SJCRH30 (cell line): ENCODE measurements around the gene RAPGEF2. TPM values are rescaled to one million over a fixed set of nuclear protein-coding genes. Genes with fewer than 3 reads are reported as not detected.
A peak's percentile ranks its signal among the peaks of the same experiment; 100 is the strongest.
"Not testable (repeated sequence)": the region's sequence is repeated elsewhere in the genome, so short reads cannot be mapped to it uniquely, and the experiment has no call there.

Source experiments
- DNase-seq, 2 experiments: peaks; one replicate each; pipeline ENCODE4 v3.0.0-alpha.2; 2015 to 2020
- H3K27ac ChIP-seq: fragments of 250-450 bp; sonication (Bioruptor Pico); 2 replicates; pipeline ENCODE4 v1.5.1; 2020; ENCODE audit warnings: mild to moderate bottlenecking, moderate library complexity
- H3K27me3 ChIP-seq: fragments of 250-450 bp; sonication (Bioruptor Pico); 2 replicates; pipeline ENCODE4 v1.5.1; 2020; ENCODE audit warnings: mild to moderate bottlenecking, moderate library complexity
- H3K36me3 ChIP-seq: fragments of 250-450 bp; sonication (Bioruptor Pico); 2 replicates; pipeline ENCODE4 v1.5.1; 2020; ENCODE audit warnings: mild to moderate bottlenecking, moderate library complexity
- H3K4me1 ChIP-seq: fragments of 250-450 bp; sonication (Bioruptor Pico); 2 replicates; pipeline ENCODE4 v1.5.1; 2020; ENCODE audit warnings: mild to moderate bottlenecking, moderate library complexity
- H3K4me3 ChIP-seq: fragments of 250-450 bp; sonication (Bioruptor Pico); 2 replicates; pipeline ENCODE4 v1.5.1; 2020; ENCODE audit warnings: mild to moderate bottlenecking, moderate library complexity
- H3K9me3 ChIP-seq: fragments of 250-450 bp; sonication (Bioruptor Pico); replicated peaks from 2 replicates; pipeline ENCODE4 v1.5.1; 2020; ENCODE audit warnings: mild to moderate bottlenecking, moderate library complexity
- total RNA-seq: library from RNA; depleted of rRNA; stranded (reverse); fragments of >200 nt; shearing (Covaris generic); gene quantifications from 2 replicates; pipeline ENCODE4 v1.2.3, GENCODE V29; 2014; rRNA removed

RAPGEF2 gene
- 17.9 and 18.5 TPM in 2 replicates for total RNA-seq

- DNase-seq, result peak; percentile 76 to 81
- Histone ChIP-seq H3K4me1 (peaks cover 3% of the 10 kb centered on the region; the same call in 1 of the 2 replicates), H3K4me3 (peak within 1 kb of the TSS; percentile 98), H3K36me3 (no peaks in the 10 kb centered on the region), H3K27ac (peak within 1 kb of the TSS; percentile 97), H3K27me3 (no peaks in the 10 kb centered on the region), H3K9me3 (no peaks in the 10 kb centered on the region)
Observed at GRCh38 chr4:159102622-159103383, at the start of gene RAPGEF2. Gene RAPGEF2, plus strand, starts transcription at chr4:159103079. Its CDS starts 1,084 bp downstream, at chr4:159104163.

DNA sequence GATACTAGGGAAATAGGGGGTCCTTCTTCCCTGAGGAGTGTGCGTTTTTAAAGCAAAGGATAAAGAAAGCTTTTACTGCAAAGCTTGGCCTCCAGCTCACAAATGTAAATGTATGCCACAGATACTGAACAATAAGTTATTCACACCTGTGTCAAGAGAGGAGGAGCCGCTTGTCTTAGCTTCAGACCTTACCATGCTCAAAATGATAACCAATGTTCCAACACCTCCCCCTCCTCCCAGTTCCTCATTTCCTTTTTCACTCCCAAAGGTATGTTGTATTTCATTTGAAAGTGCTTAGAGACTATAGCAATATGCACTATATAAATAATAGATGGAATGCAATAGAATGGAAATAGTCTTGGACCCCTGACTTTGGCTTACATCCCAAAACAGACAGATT, 47.0 kb upstream of the RAPGEF2 start:
- Histone ChIP-seq H3K9me3 (no peaks in the 10 kb centered on the region), H3K4me3 (no peak overlapping the region)

GRCh38 chr4:159060161-159060560, 42.7 kb upstream of the RAPGEF2 start:
- Histone ChIP-seq H3K4me3 (no peak overlapping the region), H3K9me3 (no peaks in the 10 kb centered on the region), H3K36me3 (no peaks in the 10 kb centered on the region), H3K27me3 (no peaks in the 10 kb centered on the region), H3K4me1 (no peaks in the 10 kb centered on the region), H3K27ac (no peak overlapping the region)
- DNase-seq, result no peak

More for the DNA sequence above, 47.0 kb upstream of the RAPGEF2 start:
- H3K36me3 ChIP-seq, result no peaks in the 10 kb centered on the region
- H3K27ac ChIP-seq, result no peak overlapping the region
- no peaks in the 10 kb centered on the region for H3K27me3 ChIP-seq
- no peak for DNase-seq
- no peaks in the 10 kb centered on the region for H3K4me1 ChIP-seq

DNA sequence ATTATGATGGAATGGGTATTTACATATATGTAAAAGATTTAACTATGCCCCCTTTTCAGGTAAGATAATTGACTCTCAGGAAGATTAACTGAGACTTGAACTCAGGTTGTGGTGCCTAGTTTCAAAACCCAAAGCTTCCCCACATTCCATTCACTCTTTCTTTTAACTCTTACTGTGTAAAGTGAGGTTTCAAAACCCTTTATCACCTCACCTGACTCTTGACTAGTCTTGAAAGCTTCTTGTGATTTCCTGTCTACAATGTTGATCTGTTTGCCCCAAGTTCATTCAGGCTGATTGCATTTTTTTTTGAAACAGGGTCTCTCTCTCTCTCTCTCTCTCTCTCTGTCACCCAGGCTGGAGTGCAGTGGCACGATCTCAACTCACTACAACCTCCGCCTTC, 40.5 kb upstream of the RAPGEF2 start:
- no peaks in the 10 kb centered on the region for H3K36me3 ChIP-seq

GRCh38 chr4:159065513-159066240, 37.2 kb upstream of the RAPGEF2 start:
- Histone ChIP-seq H3K9me3 (no peaks in the 10 kb centered on the region), H3K36me3 (no peaks in the 10 kb centered on the region), H3K27me3 (no peaks in the 10 kb centered on the region), H3K4me3 (no peak overlapping the region), H3K27ac (no peak overlapping the region), H3K4me1 (no peaks in the 10 kb centered on the region)
- DNase-seq, result no peak

More for the DNA sequence above, 40.5 kb upstream of the RAPGEF2 start:
- Histone ChIP-seq H3K27me3 (no peaks in the 10 kb centered on the region), H3K4me3 (no peak overlapping the region), H3K27ac (no peak overlapping the region), H3K4me1 (no peaks in the 10 kb centered on the region), H3K9me3 (no peaks in the 10 kb centered on the region)
- DNase-seq, result no peak

DNA sequence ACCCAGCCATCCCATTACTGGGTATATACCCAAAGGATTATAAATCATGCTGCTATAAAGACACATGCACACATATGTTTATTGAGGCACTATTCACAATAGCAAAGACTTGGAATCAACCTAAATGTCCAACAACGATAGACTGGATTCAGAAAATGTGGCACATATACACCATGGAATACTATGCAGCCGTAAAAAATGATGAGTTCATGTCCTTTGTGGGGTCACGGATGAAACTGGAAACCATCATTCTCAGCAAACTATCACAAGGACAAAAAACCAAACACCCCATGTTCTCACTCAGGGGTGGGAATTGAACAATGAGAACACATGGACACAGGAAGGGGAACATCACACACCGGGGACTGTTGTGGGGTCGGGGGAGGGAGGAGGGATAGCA, 34.7 kb upstream of the RAPGEF2 start:
- H3K4me1 ChIP-seq, H3K27ac ChIP-seq, H3K4me3 ChIP-seq, H3K27me3 ChIP-seq, H3K36me3 ChIP-seq, DNase-seq, H3K9me3 ChIP-seq: not testable (repeated sequence)

- no peaks in the 10 kb centered on the region for H3K4me1 ChIP-seq
- no peaks in the 10 kb centered on the region for H3K27me3 ChIP-seq
- no peaks in the 10 kb centered on the region for H3K9me3 ChIP-seq
- no peaks in the 10 kb centered on the region for H3K36me3 ChIP-seq
- no peak for DNase-seq
- no peak overlapping the region for H3K4me3 ChIP-seq
- H3K27ac ChIP-seq, result no peak overlapping the region
Observed at GRCh38 chr4:159069922-159070321, 33.0 kb upstream of the RAPGEF2 start.

DNA sequence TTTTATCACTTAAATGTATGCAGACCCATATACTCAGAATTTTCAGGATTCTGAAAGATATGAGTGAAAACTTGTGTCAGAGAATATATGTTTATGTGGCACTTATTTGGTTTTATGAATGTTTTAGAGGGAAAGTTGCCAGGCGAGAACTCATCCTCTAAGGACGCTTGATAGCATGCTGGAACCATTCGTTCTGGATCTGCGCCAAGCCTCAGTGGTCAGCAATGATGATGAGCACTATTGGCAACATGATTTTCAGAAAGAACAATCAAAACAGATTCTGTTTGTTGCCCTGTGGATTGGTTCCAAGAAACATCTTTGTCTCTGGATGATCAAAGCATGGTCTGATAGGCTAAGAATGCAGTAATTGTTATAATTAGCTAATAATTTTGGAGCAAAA, 32.1 kb upstream of the RAPGEF2 start:
- no peaks in the 10 kb centered on the region for H3K36me3 ChIP-seq
- no peak overlapping the region for H3K27ac ChIP-seq
- no peaks in the 10 kb centered on the region for H3K4me1 ChIP-seq
- H3K27me3 ChIP-seq, result no peaks in the 10 kb centered on the region
- peak in 1 of 2 experiments; percentile 12 for DNase-seq
- no peak overlapping the region for H3K4me3 ChIP-seq
- no peaks in the 10 kb centered on the region for H3K9me3 ChIP-seq

- Histone ChIP-seq H3K4me3 (no peak overlapping the region), H3K36me3 (no peaks in the 10 kb centered on the region), H3K9me3 (no peaks in the 10 kb centered on the region), H3K4me1 (no peaks in the 10 kb centered on the region), H3K27ac (no peak overlapping the region), H3K27me3 (no peaks in the 10 kb centered on the region)
- peak in 1 of 2 experiments; percentile 9 for DNase-seq
Observed at GRCh38 chr4:159071178-159071968, 31.5 kb upstream of the RAPGEF2 start.

DNA sequence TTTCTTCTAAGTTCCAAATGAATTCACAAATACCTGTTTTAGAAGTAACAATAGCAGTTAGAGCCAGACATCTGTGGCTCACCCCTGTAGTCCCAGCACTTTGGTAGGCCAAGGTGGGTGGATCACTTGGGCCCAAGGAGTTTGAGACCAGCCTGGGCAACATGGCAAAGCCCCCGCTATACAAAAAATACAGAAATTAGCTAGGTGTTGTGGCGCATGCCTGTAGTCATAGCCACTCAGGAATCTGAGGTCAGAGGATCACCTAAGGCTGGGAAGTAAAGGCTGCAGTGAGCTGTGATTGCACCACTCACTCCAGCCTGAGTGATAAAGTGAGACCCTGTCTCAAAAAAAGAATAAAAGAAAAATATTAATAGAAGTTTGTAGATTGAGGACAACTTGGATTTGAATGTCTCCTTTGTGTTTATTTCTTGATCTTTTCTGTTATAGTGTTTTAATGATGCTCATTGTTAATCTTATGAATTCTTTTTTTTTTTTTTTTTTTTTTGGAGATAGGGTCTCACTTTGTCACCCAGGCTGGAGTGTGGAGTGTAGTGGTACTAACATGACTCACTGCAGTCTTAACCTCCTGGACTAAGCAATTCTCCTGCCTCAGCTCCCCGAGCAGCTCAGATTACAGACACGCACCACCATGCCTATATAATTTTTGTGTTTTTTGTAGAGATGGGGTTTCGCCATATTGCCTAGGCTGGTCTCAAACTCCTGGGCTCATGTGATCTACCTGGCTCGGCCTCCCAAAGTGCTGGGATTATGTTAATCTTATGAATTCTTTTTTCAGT, 30.7 kb upstream of the RAPGEF2 start:
- H3K36me3 ChIP-seq, result no peaks in the 10 kb centered on the region

DNA sequence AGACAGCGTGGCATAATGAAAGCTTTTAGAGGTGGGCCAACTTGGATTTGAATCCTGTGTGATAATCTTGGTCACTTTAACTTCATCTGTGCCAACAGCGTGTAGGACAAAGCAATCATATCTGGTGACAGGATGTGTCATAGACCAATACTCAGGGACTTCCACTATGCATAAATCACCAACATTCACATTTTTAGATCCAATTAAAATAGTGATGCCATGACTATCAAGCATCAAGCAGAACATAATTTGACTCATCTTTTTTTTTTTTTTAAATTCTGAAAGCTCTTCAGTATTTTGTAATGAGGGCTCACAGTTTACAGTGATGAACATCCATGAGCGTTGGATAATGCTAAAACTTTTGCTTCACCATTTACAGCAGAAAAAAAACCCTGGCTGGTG, 27.3 kb upstream of the RAPGEF2 start:
- Histone ChIP-seq H3K9me3 (no peaks in the 10 kb centered on the region), H3K36me3 (no peaks in the 10 kb centered on the region), H3K4me3 (no peak overlapping the region), H3K27ac (no peak overlapping the region), H3K27me3 (no peaks in the 10 kb centered on the region), H3K4me1 (0 out of 2 replicates have a peak, but pooled peaks cover 5% of the 10 kb centered on the region)
- no peak for DNase-seq

More for the DNA sequence above, 30.7 kb upstream of the RAPGEF2 start:
- Histone ChIP-seq H3K27ac (no peak overlapping the region), H3K27me3 (no peaks in the 10 kb centered on the region), H3K9me3 (no peaks in the 10 kb centered on the region), H3K4me3 (no peak overlapping the region), H3K4me1 (no peaks in the 10 kb centered on the region)
- DNase-seq, result no peak

DNA sequence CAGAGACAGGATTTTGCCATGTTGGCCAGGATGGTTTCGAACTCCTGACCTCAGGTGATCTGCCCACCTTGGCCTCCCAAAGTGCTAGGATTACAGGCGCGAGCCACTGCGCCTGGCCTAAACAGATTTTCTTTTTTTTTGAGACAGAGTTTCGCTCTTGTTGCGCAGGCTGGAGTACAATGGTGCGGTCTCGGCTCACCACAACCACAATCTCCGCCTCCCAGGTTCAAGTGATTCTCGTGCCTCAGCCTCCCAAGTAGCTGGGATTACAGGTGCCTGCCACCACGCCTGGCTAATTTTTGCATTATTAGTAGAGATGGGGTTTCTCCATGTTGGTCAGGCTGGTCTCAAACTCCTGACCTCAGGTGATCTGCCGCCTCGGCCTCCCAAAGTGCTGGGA, 25.9 kb upstream of the RAPGEF2 start:
- H3K27ac ChIP-seq, H3K36me3 ChIP-seq, H3K4me3 ChIP-seq, H3K9me3 ChIP-seq, DNase-seq, H3K27me3 ChIP-seq, H3K4me1 ChIP-seq: not testable (repeated sequence)

- 0 out of 2 replicates have a peak overlapping the region, but pooled peaks have one; percentile 17 for H3K27ac ChIP-seq
- no peaks in the 10 kb centered on the region for H3K27me3 ChIP-seq
- H3K4me1 ChIP-seq, result 0 out of 2 replicates have a peak, but pooled peaks cover 5% of the 10 kb centered on the region
- H3K36me3 ChIP-seq, result no peaks in the 10 kb centered on the region
- H3K4me3 ChIP-seq, result peak overlapping the region; percentile 26; the same call in 1 of the 2 replicates
- H3K9me3 ChIP-seq, result no peaks in the 10 kb centered on the region
- DNase-seq, result peak; percentile 18 to 83
Observed at GRCh38 chr4:159077702-159078495, 25.0 kb upstream of the RAPGEF2 start.
